Measurements from ENCODE around the gene ATP23. TPM values are rescaled to one million over a fixed set of nuclear protein-coding genes. Genes with fewer than 3 reads are reported as not detected.

ATP23 gene
- total RNA-seq, 1 experiment from 2014 or later: 6.1 TPM

GRCh38 chr12:57985685-57986084 is 44.3 kb downstream of the ATP23 start:
- ATAC-seq: no peak
- CTCF ChIA-PET: no interaction called here
- Mint-ChIP-seq H3K36me3 (no peaks in the 10 kb centered on the region), H3K27ac (no peak overlapping the region), H3K4me3 (no peak overlapping the region), H3K4me1 (no peaks in the 10 kb centered on the region), H3K9me3 (no peaks in the 10 kb centered on the region), H3K27me3 (ENCODE audit: low read depth) (no peaks in the 10 kb centered on the region)
- DNase-seq (ENCODE audit: low spot score): no peak
- TF ChIP-seq ZNF416 (CRISPR knock-in tag; IDR thresholded peaks at IDR 0.05) (no peak), SOX15 (CRISPR knock-in tag; IDR thresholded peaks at IDR 0.05) (no peak), CBFB (CRISPR knock-in tag; IDR thresholded peaks at IDR 0.05; ENCODE audit: low read depth) (no peak), PREB (CRISPR knock-in tag; IDR thresholded peaks at IDR 0.05; ENCODE audit: borderline replicate concordance) (no peak), ATF2 (CRISPR knock-in tag; IDR thresholded peaks at IDR 0.05; ENCODE audit: borderline replicate concordance, low read depth) (no peak), ATF3 (CRISPR knock-in tag; conservative IDR thresholded peaks at IDR 0.05) (no peak), ZNF121 (CRISPR knock-in tag; IDR thresholded peaks at IDR 0.05) (no peak), STAT6 (CRISPR knock-in tag; conservative IDR thresholded peaks at IDR 0.05; ENCODE audit: low read depth) (no peak), ZNF532 (CRISPR knock-in tag; IDR thresholded peaks at IDR 0.05; ENCODE audit: borderline replicate concordance) (no peak), JUN (CRISPR knock-in tag; IDR thresholded peaks at IDR 0.05) (no peak)
- TF ChIP-seq, protein P1, sequence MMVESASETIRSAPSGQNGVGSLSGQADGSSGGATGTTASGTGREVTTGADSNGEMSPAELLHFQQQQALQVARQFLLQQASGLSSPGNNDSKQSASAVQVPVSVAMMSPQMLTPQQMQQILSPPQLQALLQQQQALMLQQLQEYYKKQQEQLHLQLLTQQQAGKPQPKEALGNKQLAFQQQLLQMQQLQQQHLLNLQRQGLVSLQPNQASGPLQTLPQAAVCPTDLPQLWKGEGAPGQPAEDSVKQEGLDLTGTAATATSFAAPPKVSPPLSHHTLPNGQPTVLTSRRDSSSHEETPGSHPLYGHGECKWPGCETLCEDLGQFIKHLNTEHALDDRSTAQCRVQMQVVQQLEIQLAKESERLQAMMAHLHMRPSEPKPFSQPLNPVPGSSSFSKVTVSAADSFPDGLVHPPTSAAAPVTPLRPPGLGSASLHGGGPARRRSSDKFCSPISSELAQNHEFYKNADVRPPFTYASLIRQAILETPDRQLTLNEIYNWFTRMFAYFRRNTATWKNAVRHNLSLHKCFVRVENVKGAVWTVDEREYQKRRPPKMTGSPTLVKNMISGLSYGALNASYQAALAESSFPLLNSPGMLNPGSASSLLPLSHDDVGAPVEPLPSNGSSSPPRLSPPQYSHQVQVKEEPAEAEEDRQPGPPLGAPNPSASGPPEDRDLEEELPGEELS (CRISPR knock-in tag; IDR thresholded peaks at IDR 0.05): no peak
- POLR2A ChIA-PET: no interaction called here

- Mint-ChIP-seq H3K4me3 (no peak overlapping the region), H3K27ac (no peak overlapping the region), H3K36me3 (no peaks in the 10 kb centered on the region), H3K4me1 (no peaks in the 10 kb centered on the region), H3K9me3 (no peaks in the 10 kb centered on the region), H3K27me3 (ENCODE audit: low read depth) (no peaks in the 10 kb centered on the region)
- DNase-seq (ENCODE audit: low spot score): no peak
- no peak for ATAC-seq
- ChIA-PET CTCF (no interaction called here), POLR2A (no interaction called here)
- TF ChIP-seq ZNF396 (CRISPR knock-in tag; IDR thresholded peaks at IDR 0.05; ENCODE audit: borderline replicate concordance) (no peak), E2F4 (CRISPR knock-in tag; IDR thresholded peaks at IDR 0.05; ENCODE audit: borderline replicate concordance, low read depth) (no peak), ZNF232 (CRISPR knock-in tag; IDR thresholded peaks at IDR 0.05) (no peak), STAT6 (CRISPR knock-in tag; conservative IDR thresholded peaks at IDR 0.05; ENCODE audit: low read depth) (no peak), CREM (CRISPR knock-in tag; IDR thresholded peaks at IDR 0.05) (no peak), NR2C2 (CRISPR knock-in tag; IDR thresholded peaks at IDR 0.05) (no peak)
- TF ChIP-seq, protein P2, sequence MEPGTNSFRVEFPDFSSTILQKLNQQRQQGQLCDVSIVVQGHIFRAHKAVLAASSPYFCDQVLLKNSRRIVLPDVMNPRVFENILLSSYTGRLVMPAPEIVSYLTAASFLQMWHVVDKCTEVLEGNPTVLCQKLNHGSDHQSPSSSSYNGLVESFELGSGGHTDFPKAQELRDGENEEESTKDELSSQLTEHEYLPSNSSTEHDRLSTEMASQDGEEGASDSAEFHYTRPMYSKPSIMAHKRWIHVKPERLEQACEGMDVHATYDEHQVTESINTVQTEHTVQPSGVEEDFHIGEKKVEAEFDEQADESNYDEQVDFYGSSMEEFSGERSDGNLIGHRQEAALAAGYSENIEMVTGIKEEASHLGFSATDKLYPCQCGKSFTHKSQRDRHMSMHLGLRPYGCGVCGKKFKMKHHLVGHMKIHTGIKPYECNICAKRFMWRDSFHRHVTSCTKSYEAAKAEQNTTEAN (CRISPR knock-in tag; IDR thresholded peaks at IDR 0.05): no peak
Observed at GRCh38 chr12:57989838-57990237, 48.5 kb downstream of the ATP23 start.

All from WTC11 (cell line).